Measurements from ENCODE around the gene ASCL5.
A peak's percentile ranks its signal among the peaks of the same experiment; 100 is the strongest.
"Not testable (repeated sequence)": the region's sequence is repeated elsewhere in the genome, so short reads cannot be mapped to it uniquely, and the experiment has no call there.

Gene ASCL5, protein sequence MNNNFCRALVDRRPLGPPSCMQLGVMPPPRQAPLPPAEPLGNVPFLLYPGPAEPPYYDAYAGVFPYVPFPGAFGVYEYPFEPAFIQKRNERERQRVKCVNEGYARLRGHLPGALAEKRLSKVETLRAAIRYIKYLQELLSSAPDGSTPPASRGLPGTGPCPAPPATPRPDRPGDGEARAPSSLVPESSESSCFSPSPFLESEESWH

DNA sequence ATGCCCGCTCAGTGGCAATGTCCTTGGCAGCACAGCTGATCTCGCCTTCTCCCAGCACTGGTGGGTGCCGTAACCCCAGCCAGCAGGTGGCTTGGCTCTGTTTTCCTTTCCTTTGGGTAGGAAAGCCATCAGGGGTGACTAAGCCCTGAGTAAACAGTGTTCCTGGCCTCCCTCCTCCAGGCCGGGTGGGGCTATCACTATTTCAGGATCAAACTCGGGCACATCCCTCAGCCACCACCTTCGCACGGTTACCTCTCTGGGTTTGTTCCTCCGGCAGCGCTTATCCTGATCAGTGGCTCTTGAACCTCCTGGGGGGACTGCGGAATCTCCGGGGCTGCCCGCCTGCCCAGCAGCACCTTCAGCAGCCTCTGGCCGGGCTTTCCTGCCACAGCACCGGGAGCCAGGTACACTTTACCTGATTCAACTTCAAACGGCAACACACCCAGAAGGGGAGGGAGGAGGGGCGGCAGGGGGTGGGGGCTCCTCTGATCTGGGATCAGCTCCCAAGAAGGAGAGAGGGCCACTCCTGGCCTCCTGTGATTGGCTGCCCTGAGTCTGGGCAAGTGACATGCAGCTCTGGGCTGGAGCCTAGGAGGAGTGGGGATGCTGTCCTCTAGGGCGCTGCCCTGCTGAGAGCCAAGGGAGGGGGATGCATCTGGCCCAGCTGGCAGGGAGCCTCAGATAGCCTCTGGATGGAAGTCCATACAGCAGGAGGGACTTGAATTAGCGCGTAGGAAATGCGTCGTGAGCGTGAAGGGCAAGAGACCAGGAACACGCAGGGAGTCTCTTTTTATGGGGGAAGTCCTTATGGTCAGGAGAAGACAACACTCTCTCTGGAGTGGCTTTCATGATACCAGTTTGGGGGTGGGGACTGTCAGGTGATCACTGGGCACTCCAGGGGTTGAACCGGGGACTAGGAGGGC lies at the start of gene ASCL5:
TSS of gene ASCL5 (minus strand) at position 353 of the 923 bp plus-strand sequence. CDS start 11,812 bp downstream, outside the sequence.
- no peak for DNase-seq

GRCh38 chr1:201175820-201176500 lies 49.0 kb upstream of the ASCL5 start:
- DNase-seq: no peak

DNA sequence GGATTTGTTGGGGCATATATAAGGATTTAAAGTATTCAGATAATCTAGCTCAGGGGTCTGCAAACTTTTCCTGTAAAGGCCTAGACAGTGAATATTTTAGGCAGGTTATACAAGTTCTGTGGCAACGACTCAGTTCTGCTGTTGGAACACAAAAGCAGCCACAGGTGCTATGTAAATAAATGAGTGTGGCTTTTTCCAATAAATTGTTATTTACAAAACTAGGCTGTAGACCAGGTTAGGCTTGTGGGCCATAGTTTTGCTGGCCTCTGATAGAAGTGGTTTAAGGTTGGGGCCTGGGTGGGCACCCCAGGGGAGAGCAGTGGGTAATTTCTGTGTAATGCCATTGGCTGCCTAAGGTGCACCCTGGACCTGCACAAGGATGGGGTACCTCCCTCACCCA lies 46.8 kb upstream of the ASCL5 start:
- DNase-seq: no peak

- DNase-seq: no peak
Measured at GRCh38 chr1:201172999-201173610, 46.1 kb upstream of the ASCL5 start.

- no peak for DNase-seq
Measured at GRCh38 chr1:201172326-201172725, 45.3 kb upstream of the ASCL5 start.

- DNase-seq: no peak
Measured at GRCh38 chr1:201171063-201172036, 44.4 kb upstream of the ASCL5 start.

GRCh38 chr1:201170533-201171062 lies 43.6 kb upstream of the ASCL5 start:
- peak; percentile 83 for DNase-seq

- no peak for DNase-seq
Measured at GRCh38 chr1:201169971-201170532, 43.1 kb upstream of the ASCL5 start.

DNA sequence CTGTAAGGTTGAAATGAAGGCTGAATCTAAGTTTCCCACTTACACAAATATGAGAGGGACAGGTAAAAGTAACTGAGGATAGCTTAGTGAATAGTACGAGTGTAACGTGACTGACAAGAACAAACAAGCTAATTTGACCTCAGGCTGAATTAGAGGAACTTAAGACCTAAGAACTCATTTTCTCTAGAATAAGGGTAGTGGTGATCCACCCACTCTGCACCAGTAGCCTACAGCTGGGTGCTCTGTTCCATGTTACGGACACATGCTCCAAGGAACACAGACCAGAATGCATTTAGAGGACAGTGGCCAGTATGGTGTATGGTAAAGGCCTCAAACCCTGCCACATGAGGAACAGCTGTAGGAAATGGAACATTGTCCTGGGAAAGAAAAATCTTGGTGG lies 42.2 kb upstream of the ASCL5 start:
- DNase-seq: no peak

DNA sequence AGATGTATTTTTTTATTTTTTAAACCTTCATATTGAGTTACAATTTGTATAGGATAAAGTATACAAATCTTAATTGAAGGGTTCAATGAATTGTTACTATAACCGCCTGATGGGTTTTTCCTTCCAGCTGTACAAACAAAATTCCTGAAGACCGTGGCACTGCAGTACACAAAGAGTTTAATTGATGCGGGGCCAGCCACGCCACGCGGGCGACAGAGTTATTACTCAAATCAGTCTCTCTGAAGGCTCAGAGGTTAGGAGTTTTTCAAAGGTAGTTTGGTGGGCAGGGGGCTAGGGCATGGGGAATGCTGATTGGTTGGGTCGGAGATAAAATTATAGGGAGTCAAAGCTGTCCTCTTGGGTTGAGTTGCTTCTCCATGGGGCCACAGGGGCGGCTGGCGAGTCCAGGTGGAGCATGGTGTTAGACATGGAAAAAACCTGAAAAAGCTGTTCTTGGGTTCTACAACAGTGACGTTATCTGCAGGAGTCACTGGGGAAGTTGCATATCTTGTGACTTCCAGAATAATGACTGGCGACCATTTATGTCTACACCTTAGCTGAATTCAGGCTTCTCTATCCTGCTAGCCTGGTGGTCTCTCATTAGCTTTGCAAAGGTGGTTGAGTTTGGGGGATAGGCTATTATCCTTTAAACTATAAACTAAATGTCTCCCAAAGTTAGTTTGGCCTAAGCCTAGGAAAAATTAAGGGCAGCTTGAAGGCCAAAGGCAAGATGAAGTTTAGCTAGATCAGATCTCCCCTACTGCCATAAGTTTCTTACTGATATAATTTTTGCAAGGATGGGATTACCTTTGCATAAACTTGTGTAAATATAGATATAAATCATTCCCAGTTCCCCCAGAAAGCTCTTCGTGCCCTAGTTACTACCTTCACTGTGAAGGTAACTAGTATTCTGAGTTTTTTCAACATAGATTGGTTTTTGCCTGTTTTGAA lies 40.3 kb upstream of the ASCL5 start:
- DNase-seq: no peak

- DNase-seq: no peak
Measured at GRCh38 chr1:201164645-201165044, 37.7 kb upstream of the ASCL5 start.

DNA sequence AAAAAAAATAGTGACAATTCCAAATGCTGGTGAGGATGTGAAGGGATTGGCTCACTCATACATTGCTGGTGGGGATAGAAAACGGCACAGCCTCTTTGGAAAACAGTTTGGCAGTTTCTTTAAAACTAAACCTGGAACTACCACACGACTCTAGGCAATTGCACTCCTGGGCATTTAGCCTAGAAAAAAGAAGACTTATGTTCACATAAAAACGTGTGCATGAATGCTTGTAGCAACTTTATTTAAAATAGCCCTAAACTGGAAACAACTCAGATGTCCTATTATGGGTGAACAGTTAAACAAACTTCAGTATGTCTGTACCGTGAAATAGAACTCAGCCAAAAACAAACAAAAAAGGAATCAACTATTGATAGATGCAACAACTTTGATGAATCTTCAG lies 36.7 kb upstream of the ASCL5 start:
- no peak for DNase-seq

- not testable (repeated sequence) for DNase-seq
Measured at GRCh38 chr1:201163036-201163435, 36.1 kb upstream of the ASCL5 start.

- DNase-seq: no peak
Measured at GRCh38 chr1:201157949-201158348, 31.0 kb upstream of the ASCL5 start.

DNA sequence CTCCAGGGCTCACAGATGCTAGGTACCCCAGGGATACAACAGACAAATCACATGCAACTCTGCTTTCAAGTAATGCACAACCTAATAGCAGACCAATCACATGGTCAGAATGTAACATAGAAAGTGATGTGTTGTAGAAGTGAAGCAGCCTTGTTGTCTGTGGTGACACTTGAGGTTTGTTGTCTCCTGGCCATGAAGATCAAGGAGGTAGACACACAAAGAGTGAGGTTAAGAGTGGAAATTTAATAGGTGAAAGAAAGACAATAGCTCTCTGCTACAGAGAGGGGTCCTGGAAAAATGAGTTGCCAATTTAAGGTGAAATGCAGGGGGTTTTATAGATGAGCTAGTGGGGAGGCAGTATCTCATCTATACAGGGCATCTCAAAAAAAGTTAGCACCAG lies 29.8 kb upstream of the ASCL5 start:
- no peak for DNase-seq

DNA sequence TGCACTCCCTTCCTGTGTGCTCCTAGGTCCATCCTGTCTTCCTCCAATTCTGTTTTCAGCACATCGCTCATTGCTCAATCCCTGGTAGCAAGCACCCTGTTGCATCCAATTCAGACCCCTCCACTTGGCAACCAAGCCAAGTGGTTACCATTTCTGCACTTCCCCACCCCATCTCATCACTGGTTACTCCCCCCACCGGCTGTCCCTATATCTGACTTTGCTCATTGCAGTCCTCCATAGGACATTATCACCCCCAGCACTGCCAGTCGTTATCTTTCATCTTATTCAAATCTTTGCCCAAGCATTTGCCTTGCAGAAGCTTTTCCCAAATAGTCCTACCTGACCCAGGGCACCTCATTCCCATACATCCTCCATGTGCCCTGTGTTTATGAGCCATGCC lies 29.4 kb upstream of the ASCL5 start:
- DNase-seq: no peak

DNA sequence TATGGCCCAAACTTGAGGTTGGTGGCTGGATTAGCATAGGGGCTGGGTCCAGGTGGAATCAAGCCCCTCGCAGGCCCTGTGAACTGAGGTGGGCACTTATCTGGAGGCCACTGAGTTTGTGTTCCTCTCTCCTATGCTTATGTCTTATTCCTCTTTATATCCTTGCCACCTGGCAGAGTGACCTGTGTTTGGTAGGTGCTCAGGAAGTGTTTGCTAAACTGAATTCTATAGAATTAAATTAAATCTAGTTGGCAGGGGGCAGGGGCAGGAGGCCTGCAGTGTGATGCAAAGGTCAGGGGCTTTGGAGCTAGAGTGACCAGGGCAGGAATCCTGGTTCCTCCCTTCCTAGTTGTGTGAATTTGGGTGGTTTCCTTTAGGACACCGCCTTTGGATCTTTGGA lies 28.4 kb upstream of the ASCL5 start:
- DNase-seq: no peak

DNA sequence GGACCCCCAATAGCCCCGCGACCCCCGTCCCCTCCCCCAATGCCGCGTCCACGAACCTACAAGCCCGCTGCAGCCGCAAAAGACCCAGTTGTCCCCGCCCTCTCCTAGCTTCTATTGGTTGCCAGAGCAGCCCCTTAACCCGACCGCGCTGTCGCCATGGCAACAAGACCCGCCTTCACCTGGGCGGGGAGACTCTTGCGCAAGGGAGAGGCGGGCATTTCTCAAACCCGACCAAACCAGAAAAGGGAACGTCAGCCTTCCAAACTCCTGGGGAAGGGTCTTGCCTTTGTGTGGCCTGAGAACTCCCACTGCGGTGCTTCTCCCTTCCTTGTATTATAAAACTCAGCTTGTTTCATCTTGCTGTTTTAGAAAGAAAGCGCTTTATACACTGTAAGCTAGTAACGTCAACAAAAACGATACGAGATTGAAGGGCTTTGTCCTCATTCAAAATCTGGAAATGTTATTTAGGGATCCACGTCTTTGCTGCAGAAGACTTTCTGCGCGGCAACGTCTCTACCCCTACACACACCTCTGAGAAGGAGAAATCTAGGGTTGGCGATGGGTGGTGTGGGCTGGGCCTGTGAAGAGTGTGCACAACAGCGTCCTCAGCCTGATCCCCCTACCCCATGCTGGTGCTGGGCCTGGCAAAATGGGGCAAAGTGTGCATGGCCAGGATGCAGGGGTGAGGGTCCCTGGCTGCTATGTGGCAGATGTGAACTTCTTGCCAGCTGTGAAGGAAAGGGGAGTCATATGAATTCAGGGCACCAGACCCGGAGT lies 27.6 kb upstream of the ASCL5 start, which contains the start of gene TMEM9:
TSS of gene TMEM9 (minus strand) at position 86 of the 777 bp plus-strand sequence. CDS start 551 bp downstream, outside the sequence.
- peak; percentile 81 for DNase-seq
